Esophagus (tissue), 2 donors: ENCODE results near the gene BCR. TPM values are rescaled to one million over a fixed set of nuclear protein-coding genes. Genes with fewer than 3 reads are reported as not detected.
A peak's percentile ranks its signal among the peaks of the same experiment; 100 is the strongest.

Experiments
- H3K27ac ChIP-seq, 2 donors: one replicate each; pipeline ENCODE4 v1.5.1; 2013; ENCODE audit warnings: low read depth in 2 of 2, mild to moderate bottlenecking in 2 of 2, inconsistent platforms in 1 of 2, low read length in 1 of 2, moderate library complexity in 1 of 2
- H3K27me3 ChIP-seq, 2 donors: one replicate each; pipeline ENCODE4 v1.6.1; 2013; ENCODE audit warnings: low read length in 2 of 2, control low read depth in 1 of 2, mild to moderate bottlenecking in 1 of 2; ENCODE audit not compliant: insufficient read depth in 2 of 2, control insufficient read depth in 1 of 2
- H3K36me3 ChIP-seq, 2 donors: one replicate each; pipeline ENCODE4 v1.6.1; 2013; ENCODE audit warnings: low read length in 1 of 2; ENCODE audit not compliant: control insufficient read depth in 2 of 2, insufficient read depth in 2 of 2
- H3K4me1 ChIP-seq, 2 donors: one replicate each; pipeline ENCODE4 v1.6.1; 2013; ENCODE audit warnings: low read length in 1 of 2; ENCODE audit not compliant: control insufficient read depth in 2 of 2, insufficient read depth in 2 of 2
- H3K4me3 ChIP-seq, 2 donors: one replicate each; pipeline ENCODE4 v1.5.1; 2013; ENCODE audit warnings: low read length in 2 of 2, mild to moderate bottlenecking in 2 of 2, low read depth in 1 of 2, moderate library complexity in 1 of 2
- H3K9me3 ChIP-seq, 2 donors: one replicate each; pipeline ENCODE4 v1.6.1; 2013; ENCODE audit warnings: mild to moderate bottlenecking in 2 of 2, low read depth in 1 of 2, low read length in 1 of 2, moderate library complexity in 1 of 2; ENCODE audit not compliant: control insufficient read depth in 2 of 2, insufficient read depth in 1 of 2
- WGBS, 2 donors: extraction: QIAGEN DNeasy Blood & Tissue Kit; methylation state at CpG; one replicate each; pipeline ENCODE4 v1.1.7; 2013; 5-methylcytosine and 5-hydroxymethylcytosine counted together
- polyA plus RNA-seq, 2 donors: library from polyadenylated mRNA; stranded (reverse); fragments of 200-250 nt; gene quantifications; one replicate each; pipeline ENCODE4 v1.2.3, GENCODE V29; 2013
- donor health status: healthy with polysubstance abuse.
- donor health status: Bipolar disorder and iron deficiency.

The BCR gene
- polyA plus RNA-seq, 2 donors, result 27.8 to 30.2 TPM

DNA sequence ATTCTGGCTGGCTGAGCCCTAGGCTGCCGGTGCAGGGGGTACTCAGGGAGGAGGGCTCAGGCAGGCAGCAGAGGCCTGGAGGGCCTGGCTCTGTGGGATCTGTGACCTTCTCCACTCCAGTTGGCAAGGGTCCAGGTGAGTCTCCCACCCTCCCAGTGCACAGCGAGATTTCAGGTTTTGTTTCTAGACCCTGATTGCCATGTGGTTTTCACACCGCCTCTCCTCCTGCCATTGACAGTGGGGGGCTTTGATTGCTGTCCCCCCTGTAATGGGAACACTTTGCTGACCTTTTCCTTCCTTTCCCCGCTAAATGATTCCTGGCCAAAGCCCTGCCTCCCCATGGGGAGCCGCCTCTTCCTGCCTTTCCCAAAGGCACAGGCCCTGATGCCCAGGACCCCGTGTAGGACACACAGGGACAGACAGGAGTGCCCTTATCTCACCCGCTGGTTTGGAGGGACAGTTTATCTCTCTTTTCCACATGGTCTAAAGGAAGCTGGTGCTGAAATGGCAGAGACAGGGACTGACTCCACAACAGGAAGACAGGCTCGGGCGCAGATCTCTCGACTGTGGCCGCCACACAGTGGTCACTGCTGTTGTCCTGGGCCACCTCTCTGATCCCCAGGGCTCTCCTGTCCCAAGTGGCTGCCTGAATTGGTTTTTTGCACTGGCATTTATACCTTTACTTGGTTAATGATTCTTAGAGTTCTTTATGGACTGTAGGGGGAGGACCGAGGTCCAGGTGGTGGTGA, 43.4 kb downstream of the BCR start:
- no peaks in the 10 kb centered on the region for H3K27me3 ChIP-seq
- H3K27ac ChIP-seq, result peak overlapping the region; percentile 26 to 45
- no peaks in the 10 kb centered on the region for H3K9me3 ChIP-seq
- H3K4me1 ChIP-seq, result peaks cover 30 to 42% of the 10 kb centered on the region in 2 donors
- no peaks in the 10 kb centered on the region for H3K36me3 ChIP-seq
- WGBS, 2 donors, result 72 to 80% methylated on average over 12 of the region's 12 CpGs
- no peak overlapping the region for H3K4me3 ChIP-seq

GRCh38 chr22:23224846-23225245, 44.5 kb downstream of the BCR start:
- H3K9me3 ChIP-seq, result no peaks in the 10 kb centered on the region

DNA sequence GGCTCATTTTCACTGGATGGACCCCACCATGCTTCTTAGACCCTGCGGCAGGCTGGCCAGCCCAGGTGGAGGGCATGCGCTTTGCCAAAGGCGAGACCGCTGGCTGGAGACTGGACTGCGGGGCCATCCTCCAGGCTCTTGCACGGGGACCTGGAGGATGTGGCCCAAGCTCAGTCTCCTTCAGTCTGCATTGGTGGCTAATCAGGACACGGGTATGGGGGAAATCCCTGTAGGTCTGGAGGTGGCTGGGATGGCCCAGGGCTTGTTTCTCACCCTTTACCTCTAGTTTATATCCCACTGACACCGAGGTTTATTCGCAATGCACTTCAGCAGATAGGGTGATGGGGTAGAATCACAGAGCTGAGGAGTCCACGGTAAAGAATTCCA, 45.0 kb downstream of the BCR start:
- H3K27me3 ChIP-seq, result no peaks in the 10 kb centered on the region
- WGBS, 2 donors, result 65 to 73% methylated on average over 10 of the region's 10 CpGs
- H3K9me3 ChIP-seq, result no peaks in the 10 kb centered on the region
- H3K4me1 ChIP-seq, result peaks cover 17 to 27% of the 10 kb centered on the region in 2 donors
- no peak overlapping the region for H3K4me3 ChIP-seq
- H3K27ac ChIP-seq, result peak overlapping the region; percentile 82 to 83
- no peaks in the 10 kb centered on the region for H3K36me3 ChIP-seq

More at GRCh38 chr22:23224846-23225245, 44.5 kb downstream of the BCR start:
- Histone ChIP-seq H3K4me1 (peaks cover 22 to 31% of the 10 kb centered on the region in 2 donors), H3K27ac (peak overlapping the region in 1 of 2 donors; percentile 82), H3K27me3 (no peaks in the 10 kb centered on the region), H3K4me3 (no peak overlapping the region), H3K36me3 (no peaks in the 10 kb centered on the region)
- WGBS, 2 donors, result 78 to 87% methylated on average over 7 of the region's 7 CpGs

GRCh38 chr22:23225724-23226496, 45.6 kb downstream of the BCR start:
- H3K9me3 ChIP-seq, result no peaks in the 10 kb centered on the region
- H3K4me3 ChIP-seq, result no peak overlapping the region
- H3K4me1 ChIP-seq, result peaks cover 17 to 21% of the 10 kb centered on the region in 2 donors
- no peaks in the 10 kb centered on the region for H3K36me3 ChIP-seq
- 20 to 28% methylated on average over 8 of the region's 8 CpGs for WGBS, 2 donors
- peak overlapping the region; percentile 82 to 83 for H3K27ac ChIP-seq
- no peaks in the 10 kb centered on the region for H3K27me3 ChIP-seq

GRCh38 chr22:23226497-23226850, 46.2 kb downstream of the BCR start:
- Histone ChIP-seq H3K36me3 (no peaks in the 10 kb centered on the region), H3K27ac (peak overlapping the region; percentile 82 to 83), H3K9me3 (no peaks in the 10 kb centered on the region), H3K4me1 (peaks cover 12 to 16% of the 10 kb centered on the region in 2 donors), H3K27me3 (no peaks in the 10 kb centered on the region), H3K4me3 (no peak overlapping the region)

GRCh38 chr22:23227380-23227779, 47.1 kb downstream of the BCR start:
- 49 to 53% methylated on average over 1 of the region's 1 CpG for WGBS, 2 donors
- peaks cover 12 to 23% of the 10 kb centered on the region in 2 donors for H3K4me1 ChIP-seq

DNA sequence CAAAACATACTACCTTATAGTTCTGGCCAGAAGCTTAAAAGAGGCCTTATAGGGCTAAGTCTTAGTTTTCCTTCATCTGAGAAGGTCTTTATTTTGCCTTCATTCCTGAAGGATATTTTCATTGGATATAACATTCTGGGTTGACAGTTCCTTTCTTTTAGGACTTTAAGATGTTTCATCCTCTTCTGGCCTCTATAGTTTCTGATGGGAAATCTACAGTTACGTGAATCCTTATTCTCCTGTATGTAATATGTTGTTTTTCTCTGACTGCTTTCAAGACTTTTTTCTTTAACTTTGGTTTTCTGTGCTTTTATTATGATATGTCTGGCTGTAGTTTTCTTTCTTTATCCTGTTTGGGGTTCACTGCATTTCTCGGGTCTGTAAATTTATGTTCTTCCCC, 48.2 kb downstream of the BCR start:
- Histone ChIP-seq H3K36me3 (no peaks in the 10 kb centered on the region), H3K4me3 (no peak overlapping the region), H3K27ac (no peak overlapping the region), H3K9me3 (no peaks in the 10 kb centered on the region), H3K4me1 (peaks cover 12 to 21% of the 10 kb centered on the region in 2 donors), H3K27me3 (no peaks in the 10 kb centered on the region)
- 97% methylated on average over 2 of the region's 2 CpGs for WGBS, 2 donors

More at GRCh38 chr22:23227380-23227779, 47.1 kb downstream of the BCR start:
- no peak overlapping the region for H3K4me3 ChIP-seq
- H3K9me3 ChIP-seq, result no peaks in the 10 kb centered on the region
- peak overlapping the region; percentile 82 to 83 for H3K27ac ChIP-seq
- H3K27me3 ChIP-seq, result no peaks in the 10 kb centered on the region
- no peaks in the 10 kb centered on the region for H3K36me3 ChIP-seq

DNA sequence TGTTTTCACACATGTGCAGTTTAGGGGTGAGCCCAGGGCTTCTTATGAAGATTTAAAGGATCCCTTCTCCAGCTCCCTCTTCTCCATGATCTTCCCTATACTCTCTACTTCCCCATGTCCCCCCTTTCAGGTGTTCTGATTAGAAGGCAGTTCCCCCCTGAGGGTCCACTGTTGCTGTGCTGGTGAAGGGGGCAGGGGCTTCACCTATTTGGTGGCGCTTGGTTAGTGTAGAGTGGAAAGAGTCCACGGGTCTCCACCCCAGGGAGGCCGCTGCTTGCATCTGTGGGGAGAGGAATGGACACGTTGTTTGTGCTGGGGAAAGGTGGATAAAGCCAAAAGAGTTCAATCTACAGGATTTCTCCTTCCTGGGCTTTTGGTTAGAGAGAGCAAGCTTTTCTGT, 49.3 kb downstream of the BCR start:
- no peaks in the 10 kb centered on the region for H3K9me3 ChIP-seq
- 88 to 90% methylated on average over 4 of the region's 4 CpGs for WGBS, 2 donors
- H3K27ac ChIP-seq, result no peak overlapping the region
- H3K36me3 ChIP-seq, result no peaks in the 10 kb centered on the region
- H3K27me3 ChIP-seq, result no peaks in the 10 kb centered on the region
- no peak overlapping the region for H3K4me3 ChIP-seq
- peaks cover 9 to 21% of the 10 kb centered on the region in 2 donors for H3K4me1 ChIP-seq

DNA sequence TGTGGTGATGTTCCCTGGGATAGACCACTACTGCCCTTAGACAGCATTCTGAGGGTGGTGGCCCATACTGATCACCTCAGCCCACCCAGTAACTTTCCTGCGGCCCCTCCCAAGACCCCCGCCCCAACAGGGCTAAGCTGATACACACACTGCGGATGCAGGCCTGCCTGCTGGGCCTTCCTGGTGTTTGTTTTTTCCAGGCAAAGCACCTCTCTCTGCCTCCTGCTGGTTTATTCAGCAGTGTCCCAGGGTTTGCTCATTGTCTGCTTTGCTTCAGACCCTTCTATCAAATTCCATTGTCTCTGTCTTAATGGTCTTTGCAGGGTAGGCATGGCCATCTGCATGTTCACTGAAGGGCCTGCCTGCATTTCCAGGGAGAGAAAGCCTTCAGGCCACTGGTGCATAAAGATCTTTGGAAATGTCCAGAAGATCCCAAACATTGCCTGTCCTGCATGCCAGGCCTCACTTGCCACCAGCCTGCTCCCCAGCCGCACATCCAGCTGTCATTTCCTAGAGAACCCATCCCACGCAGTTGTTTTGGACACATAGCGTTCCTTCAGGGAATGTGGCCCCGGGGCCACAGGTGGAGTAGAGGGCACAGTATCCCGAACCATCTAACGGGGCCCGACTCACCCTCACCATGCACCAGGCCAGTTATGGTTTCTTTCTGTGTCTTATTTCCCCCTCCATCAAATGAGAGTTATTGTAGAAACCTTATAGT, 50.2 kb downstream of the BCR start:
- Histone ChIP-seq H3K4me1 (peaks cover 4 to 17% of the 10 kb centered on the region in 2 donors), H3K36me3 (no peaks in the 10 kb centered on the region), H3K27me3 (no peaks in the 10 kb centered on the region), H3K9me3 (no peaks in the 10 kb centered on the region), H3K27ac (no peak overlapping the region), H3K4me3 (no peak overlapping the region)
- 91 to 94% methylated on average over 10 of the region's 10 CpGs for WGBS, 2 donors
